SK-N-SH (cell line): ENCODE measurements around the gene SOBP. TPM values are rescaled to one million over a fixed set of nuclear protein-coding genes. Genes with fewer than 3 reads are reported as not detected.

ENCODE experiments used
- CTCF ChIA-PET: fragments of 300-600, 350-600 bp; formaldehyde crosslinking; extraction: SDS; loops from one replicate; lab custom pipeline; 2021; lab: Yijun Ruan, JAX
- POLR2A ChIA-PET: fragments of 350-600 bp; sonication (Branson Sonifier 250); formaldehyde crosslinking; extraction: SDS; loops from one replicate; lab custom pipeline; 2020; ENCODE audit warnings: antibody characterized with exemption, inconsistent platforms; lab: Yijun Ruan, JAX
- DNase-seq: peaks from one replicate; pipeline ENCODE4 v3.0.0; 2012
- H2AFZ ChIP-seq: fragments of 200-600 bp; sonication (generic); 2 replicates; pipeline ENCODE4 v1.8.1; 2016; ENCODE audit warnings: antibody characterized with exemption, mild to moderate bottlenecking, low read depth
- H3F3A ChIP-seq: fragments of 200-600 bp; sonication (generic); replicated peaks from 2 replicates; pipeline ENCODE3; 2016; ENCODE audit warnings: antibody characterized with exemption, mild to moderate bottlenecking; ENCODE audit not compliant: insufficient read depth
- H3K27ac ChIP-seq, 2 experiments: fragments of 200-500 bp in 1 of 2; fragments of 200-600 bp in 1 of 2; sonication (Bioruptor generic) in 1 of 2; sonication (generic), shearing (Covaris generic) in 1 of 2; 2 replicates each; pipeline versions ENCODE4 v1.5.1 to v1.6.1; 2014 to 2016; ENCODE audit warnings: low read depth in 2 of 2, inconsistent platforms in 1 of 2, low read length in 1 of 2, mild to moderate bottlenecking in 1 of 2, mixed read lengths in 1 of 2
- H3K27me3 ChIP-seq: fragments of 200-600 bp; sonication (generic), shearing (Covaris generic); 2 replicates; pipeline ENCODE4 v1.6.1; 2016; ENCODE audit warnings: mixed run types; ENCODE audit not compliant: insufficient read depth
- H3K36me3 ChIP-seq, 2 experiments: fragments of 200-500 bp in 1 of 2; fragments of 200-600 bp in 1 of 2; sonication (Bioruptor generic) in 1 of 2; sonication (generic) in 1 of 2; replicated peaks in 1 of 2; 2 replicates each; pipeline versions ENCODE3 to v1.5.1; 2014 to 2016; ENCODE audit warnings: low read length in 1 of 2, mild to moderate bottlenecking in 1 of 2; ENCODE audit not compliant: insufficient read depth in 2 of 2, control insufficient read depth in 1 of 2
- H3K4me1 ChIP-seq, 2 experiments: fragments of 200-500 bp in 1 of 2; fragments of 200-600 bp in 1 of 2; sonication (Bioruptor generic) in 1 of 2; sonication (generic), shearing (Covaris generic) in 1 of 2; 2 replicates each; pipeline versions ENCODE4 v1.5.1 to v1.6.1; 2014 to 2016; ENCODE audit warnings: low read depth in 1 of 2, low read length in 1 of 2, mixed run types in 1 of 2; ENCODE audit not compliant: insufficient read depth in 2 of 2, control insufficient read depth in 1 of 2
- H3K4me2 ChIP-seq: fragments of 200-600 bp; sonication (generic), shearing (Covaris generic); 2 replicates; pipeline ENCODE4 v1.6.1; 2017; ENCODE audit warnings: mixed run types
- H3K4me3 ChIP-seq, 2 experiments: fragments of 200-500 bp in 1 of 2; fragments of 200-600 bp in 1 of 2; sonication (Bioruptor generic) in 1 of 2; sonication (generic), shearing (Covaris generic) in 1 of 2; 2 replicates each; pipeline versions ENCODE4 v1.5.1 to v1.8.1; 2014 to 2016; ENCODE audit warnings: low read depth in 2 of 2, inconsistent platforms in 1 of 2, low read length in 1 of 2, mild to moderate bottlenecking in 1 of 2, mixed read lengths in 1 of 2, moderate library complexity in 1 of 2
- H3K79me2 ChIP-seq: fragments of 200-600 bp; sonication (generic); 2 replicates; pipeline ENCODE4 v1.8.1; 2017; ENCODE audit warnings: mild to moderate bottlenecking; ENCODE audit not compliant: insufficient read depth
- H3K9ac ChIP-seq: fragments of 200-600 bp; sonication (generic); 2 replicates; pipeline ENCODE4 v1.6.1; 2017; ENCODE audit warnings: mixed run types
- H3K9me2 ChIP-seq: fragments of 200-600 bp; sonication (generic); 2 replicates; pipeline ENCODE4 v1.6.1; 2017; ENCODE audit warnings: mixed run types
- H3K9me3 ChIP-seq: fragments of 200-600 bp; sonication (generic); 2 replicates; pipeline ENCODE4 v1.6.1; 2017; ENCODE audit warnings: mixed run types, mild to moderate bottlenecking, moderate library complexity
- H4K20me1 ChIP-seq: fragments of 200-600 bp; sonication (generic); 2 replicates; pipeline ENCODE4 v1.6.1; 2017; ENCODE audit warnings: mild to moderate bottlenecking, mixed run types; ENCODE audit not compliant: insufficient read depth
- CHD2 ChIP-seq: fragments of 150-350 bp; IDR thresholded peaks from 2 replicates; pipeline ENCODE4 v1.6.1; 2018; ENCODE audit warnings: low read length; ENCODE audit not compliant: partially characterized antibody
- ELF1 ChIP-seq: IDR thresholded peaks from 2 replicates; pipeline ENCODE4 v1.4.0; 2012
- EZH2phosphoT487 ChIP-seq: fragments of 200-600 bp; sonication (generic); IDR thresholded peaks from 2 replicates; pipeline ENCODE4 v1.6.1; 2017; ENCODE audit warnings: low read depth, mixed run types, mild to moderate bottlenecking, antibody characterized with exemption, moderate library complexity, borderline replicate concordance
- FOXJ3 ChIP-seq: sonication (generic); formaldehyde crosslinking; IDR thresholded peaks from 2 replicates; pipeline ENCODE4 v1.5.1; 2020; ENCODE audit warnings: mild to moderate bottlenecking, missing genetic modification reagents
- GABPA ChIP-seq: IDR thresholded peaks from 2 replicates; pipeline ENCODE4 v1.4.0; 2012; ENCODE audit warnings: low read depth, mild to moderate bottlenecking
- GATA2 ChIP-seq: sonication (generic); formaldehyde crosslinking; IDR thresholded peaks from 2 replicates; pipeline ENCODE4 v1.5.0; 2020; ENCODE audit warnings: mild to moderate bottlenecking, missing genetic modification reagents
- JUND ChIP-seq: IDR thresholded peaks from 2 replicates; pipeline ENCODE4 v1.4.0; 2012
- MXI1 ChIP-seq: IDR thresholded peaks from 2 replicates; pipeline ENCODE4 v1.6.1; 2012; ENCODE audit warnings: mild to moderate bottlenecking, low read depth, low read length, improper control_type of control experiment
- NFIC ChIP-seq: IDR thresholded peaks from 2 replicates; pipeline ENCODE4 v1.4.0; 2012; ENCODE audit warnings: borderline replicate concordance
- RAD21 ChIP-seq: IDR thresholded peaks from 2 replicates; pipeline ENCODE4 v1.6.1; 2012; ENCODE audit warnings: mild to moderate bottlenecking, low read length
- SMC3 ChIP-seq: IDR thresholded peaks from 2 replicates; pipeline ENCODE4 v1.6.1; 2012; ENCODE audit warnings: low read depth, low read length, improper control_type of control experiment
- TCF12 ChIP-seq: IDR thresholded peaks from 2 replicates; pipeline ENCODE4 v1.4.0; 2012
- WGBS: methylation state at CpG from one replicate; pipeline ENCODE4 v1.1.6; 2017; ENCODE audit warnings: low lambda C conversion rate; 5-methylcytosine and 5-hydroxymethylcytosine counted together
- polyA plus RNA-seq, 3 experiments: library from polyadenylated mRNA; depleted of rRNA; stranded (reverse); fragments of >200 nt; gene quantifications; 2 replicates each; pipeline ENCODE4 v1.2.3, GENCODE V29; 2012
- TF ChIP-seq, protein P1 (sequence below): IDR thresholded peaks from 2 replicates; pipeline ENCODE4 v1.6.1; 2012; ENCODE audit warnings: mild to moderate bottlenecking, low read depth, low read length, moderate library complexity
- TF ChIP-seq, protein P2 (sequence below): fragments of 150-350 bp; IDR thresholded peaks from 2 replicates; pipeline ENCODE4 v1.6.1; 2017; ENCODE audit warnings: antibody characterized with exemption, low read length, low read depth, borderline replicate concordance
- TF ChIP-seq, protein P3 (sequence below): fragments of 150-350 bp; IDR thresholded peaks from 2 replicates; pipeline ENCODE4 v1.6.1; 2016; ENCODE audit warnings: mild to moderate bottlenecking, low read depth, low read length
- TF ChIP-seq, protein P4 (sequence below): IDR thresholded peaks from 2 replicates; pipeline ENCODE4 v1.4.0; 2012; ENCODE audit warnings: low read depth, borderline replicate concordance
- TF ChIP-seq, protein P5 (sequence below): IDR thresholded peaks from 2 replicates; pipeline ENCODE4; 2012

SOBP gene
- polyA plus RNA-seq, 1 of the 3 experiments (the other 2 are of a cell fraction), result 0.61 TPM

DNA sequence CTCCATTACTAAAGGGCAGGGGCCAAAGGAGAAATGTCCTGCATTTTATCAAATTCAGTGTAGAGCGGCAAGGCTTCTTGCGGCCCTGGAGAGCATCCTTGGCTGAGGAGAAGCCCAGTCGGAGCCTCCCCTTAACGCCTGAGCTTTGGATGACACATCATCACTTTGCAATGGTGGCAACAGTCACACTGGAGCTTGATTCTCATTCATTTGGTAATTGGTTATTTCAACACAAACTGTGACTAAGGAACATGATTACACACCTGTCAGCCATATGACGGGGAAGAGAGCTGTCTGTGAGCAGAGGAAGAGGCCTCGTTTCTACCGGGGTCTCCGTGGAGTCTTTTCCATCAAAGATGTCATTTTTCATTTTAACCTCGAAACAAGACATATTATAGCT is 81.4 kb downstream of the SOBP start:
- CTCF ChIA-PET, result interaction anchor here (0.8 to 1.5 kb wide), 2 partner anchors 16 to 84 kb away, joined by 3 to 4 read pairs; no protein-coding TSS in a partner anchor
- Histone ChIP-seq H3K4me3 (no peak overlapping the region), H3K4me2 (no peak overlapping the region), H3K4me1 (peaks cover 0 to 24% of the 10 kb centered on the region in 2 experiments; a peak in 1 of 4 replicates), H3K9me3 (no peaks in the 10 kb centered on the region), H3K27ac (no peak overlapping the region)
- WGBS, result 83% methylated on average over 9 of the region's 9 CpGs
- no peak for TF ChIP-seq NFIC
- no peak for TF ChIP-seq SMC3
- TF ChIP-seq GABPA, result no peak
- no peak for TF ChIP-seq EZH2phosphoT487
- no peak for TF ChIP-seq GATA2 (CRISPR knock-in tag)
- TF ChIP-seq JUND, result no peak
- no peak for TF ChIP-seq MXI1
- TF ChIP-seq, protein P1, sequence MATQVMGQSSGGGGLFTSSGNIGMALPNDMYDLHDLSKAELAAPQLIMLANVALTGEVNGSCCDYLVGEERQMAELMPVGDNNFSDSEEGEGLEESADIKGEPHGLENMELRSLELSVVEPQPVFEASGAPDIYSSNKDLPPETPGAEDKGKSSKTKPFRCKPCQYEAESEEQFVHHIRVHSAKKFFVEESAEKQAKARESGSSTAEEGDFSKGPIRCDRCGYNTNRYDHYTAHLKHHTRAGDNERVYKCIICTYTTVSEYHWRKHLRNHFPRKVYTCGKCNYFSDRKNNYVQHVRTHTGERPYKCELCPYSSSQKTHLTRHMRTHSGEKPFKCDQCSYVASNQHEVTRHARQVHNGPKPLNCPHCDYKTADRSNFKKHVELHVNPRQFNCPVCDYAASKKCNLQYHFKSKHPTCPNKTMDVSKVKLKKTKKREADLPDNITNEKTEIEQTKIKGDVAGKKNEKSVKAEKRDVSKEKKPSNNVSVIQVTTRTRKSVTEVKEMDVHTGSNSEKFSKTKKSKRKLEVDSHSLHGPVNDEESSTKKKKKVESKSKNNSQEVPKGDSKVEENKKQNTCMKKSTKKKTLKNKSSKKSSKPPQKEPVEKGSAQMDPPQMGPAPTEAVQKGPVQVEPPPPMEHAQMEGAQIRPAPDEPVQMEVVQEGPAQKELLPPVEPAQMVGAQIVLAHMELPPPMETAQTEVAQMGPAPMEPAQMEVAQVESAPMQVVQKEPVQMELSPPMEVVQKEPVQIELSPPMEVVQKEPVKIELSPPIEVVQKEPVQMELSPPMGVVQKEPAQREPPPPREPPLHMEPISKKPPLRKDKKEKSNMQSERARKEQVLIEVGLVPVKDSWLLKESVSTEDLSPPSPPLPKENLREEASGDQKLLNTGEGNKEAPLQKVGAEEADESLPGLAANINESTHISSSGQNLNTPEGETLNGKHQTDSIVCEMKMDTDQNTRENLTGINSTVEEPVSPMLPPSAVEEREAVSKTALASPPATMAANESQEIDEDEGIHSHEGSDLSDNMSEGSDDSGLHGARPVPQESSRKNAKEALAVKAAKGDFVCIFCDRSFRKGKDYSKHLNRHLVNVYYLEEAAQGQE, result no peak
- TF ChIP-seq TCF12, result no peak
- no peak for TF ChIP-seq FOXJ3 (CRISPR knock-in tag)
- TF ChIP-seq, all 33 proteins: peak for 0
- POLR2A ChIA-PET, result no interaction called here
- no peaks in the 10 kb centered on the region for H3K79me2 ChIP-seq
- no peak overlapping the region for H3K9ac ChIP-seq
- no peak for DNase-seq
- H3K36me3 ChIP-seq, result no peaks in the 10 kb centered on the region
- H3K27me3 ChIP-seq, result no peaks in the 10 kb centered on the region
- no peaks in the 10 kb centered on the region for H3F3A ChIP-seq
- H3K9me2 ChIP-seq, result no peaks in the 10 kb centered on the region
- no peak overlapping the region for H2AFZ ChIP-seq
- H4K20me1 ChIP-seq, result no peaks in the 10 kb centered on the region

DNA sequence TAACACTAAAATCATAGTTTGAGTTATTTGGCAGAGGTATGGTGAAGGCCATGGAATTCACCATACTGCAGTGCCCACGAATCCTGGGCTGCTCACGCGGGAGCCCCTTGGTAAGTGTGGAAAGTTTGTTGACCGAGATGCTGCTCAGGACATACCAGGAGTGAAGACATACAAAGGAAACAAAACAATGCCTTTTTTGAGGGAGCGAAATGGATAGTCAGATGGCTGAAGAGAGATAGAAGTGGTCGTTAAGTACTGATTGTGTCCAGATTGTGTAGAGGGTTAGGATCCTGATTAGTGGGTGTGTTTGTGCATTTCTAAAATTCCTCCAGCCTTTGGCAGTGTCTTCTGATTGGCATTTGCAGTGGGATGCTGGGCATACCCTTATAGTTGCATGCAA is 83.0 kb downstream of the SOBP start:
- H3K9me3 ChIP-seq, result no peaks in the 10 kb centered on the region
- ChIA-PET CTCF (no interaction called here), POLR2A (no interaction called here)
- H3K4me2 ChIP-seq, result no peak overlapping the region
- no peaks in the 10 kb centered on the region for H3K9me2 ChIP-seq
- no peak overlapping the region; a peak in 1 of 4 replicates for H3K27ac ChIP-seq
- no peak overlapping the region for H3K9ac ChIP-seq
- H4K20me1 ChIP-seq, result no peaks in the 10 kb centered on the region
- DNase-seq, result no peak
- TF ChIP-seq, protein P2, sequence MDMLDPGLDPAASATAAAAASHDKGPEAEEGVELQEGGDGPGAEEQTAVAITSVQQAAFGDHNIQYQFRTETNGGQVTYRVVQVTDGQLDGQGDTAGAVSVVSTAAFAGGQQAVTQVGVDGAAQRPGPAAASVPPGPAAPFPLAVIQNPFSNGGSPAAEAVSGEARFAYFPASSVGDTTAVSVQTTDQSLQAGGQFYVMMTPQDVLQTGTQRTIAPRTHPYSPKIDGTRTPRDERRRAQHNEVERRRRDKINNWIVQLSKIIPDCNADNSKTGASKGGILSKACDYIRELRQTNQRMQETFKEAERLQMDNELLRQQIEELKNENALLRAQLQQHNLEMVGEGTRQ, result no peak
- TF ChIP-seq EZH2phosphoT487 (no peak), RAD21 (no peak), CHD2 (no peak), ELF1 (no peak), NFIC (no peak), JUND (no peak), TCF12 (no peak), SMC3 (no peak)
- TF ChIP-seq, protein P3, sequence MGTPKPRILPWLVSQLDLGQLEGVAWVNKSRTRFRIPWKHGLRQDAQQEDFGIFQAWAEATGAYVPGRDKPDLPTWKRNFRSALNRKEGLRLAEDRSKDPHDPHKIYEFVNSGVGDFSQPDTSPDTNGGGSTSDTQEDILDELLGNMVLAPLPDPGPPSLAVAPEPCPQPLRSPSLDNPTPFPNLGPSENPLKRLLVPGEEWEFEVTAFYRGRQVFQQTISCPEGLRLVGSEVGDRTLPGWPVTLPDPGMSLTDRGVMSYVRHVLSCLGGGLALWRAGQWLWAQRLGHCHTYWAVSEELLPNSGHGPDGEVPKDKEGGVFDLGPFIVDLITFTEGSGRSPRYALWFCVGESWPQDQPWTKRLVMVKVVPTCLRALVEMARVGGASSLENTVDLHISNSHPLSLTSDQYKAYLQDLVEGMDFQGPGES, result no peak
- TF ChIP-seq, protein P4, sequence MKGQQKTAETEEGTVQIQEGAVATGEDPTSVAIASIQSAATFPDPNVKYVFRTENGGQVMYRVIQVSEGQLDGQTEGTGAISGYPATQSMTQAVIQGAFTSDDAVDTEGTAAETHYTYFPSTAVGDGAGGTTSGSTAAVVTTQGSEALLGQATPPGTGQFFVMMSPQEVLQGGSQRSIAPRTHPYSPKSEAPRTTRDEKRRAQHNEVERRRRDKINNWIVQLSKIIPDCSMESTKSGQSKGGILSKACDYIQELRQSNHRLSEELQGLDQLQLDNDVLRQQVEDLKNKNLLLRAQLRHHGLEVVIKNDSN, result no peak
- TF ChIP-seq, protein P5, sequence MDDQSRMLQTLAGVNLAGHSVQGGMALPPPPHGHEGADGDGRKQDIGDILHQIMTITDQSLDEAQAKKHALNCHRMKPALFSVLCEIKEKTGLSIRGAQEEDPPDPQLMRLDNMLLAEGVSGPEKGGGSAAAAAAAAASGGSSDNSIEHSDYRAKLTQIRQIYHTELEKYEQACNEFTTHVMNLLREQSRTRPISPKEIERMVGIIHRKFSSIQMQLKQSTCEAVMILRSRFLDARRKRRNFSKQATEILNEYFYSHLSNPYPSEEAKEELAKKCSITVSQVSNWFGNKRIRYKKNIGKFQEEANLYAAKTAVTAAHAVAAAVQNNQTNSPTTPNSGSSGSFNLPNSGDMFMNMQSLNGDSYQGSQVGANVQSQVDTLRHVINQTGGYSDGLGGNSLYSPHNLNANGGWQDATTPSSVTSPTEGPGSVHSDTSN, result no peak
- H3K4me3 ChIP-seq, result no peak overlapping the region
- no peaks in the 10 kb centered on the region for H3K36me3 ChIP-seq
- H3K79me2 ChIP-seq, result no peaks in the 10 kb centered on the region
- no peaks in the 10 kb centered on the region for H3K27me3 ChIP-seq
- 67% methylated on average over 6 of the region's 6 CpGs for WGBS
- peaks cover 0 to 28% of the 10 kb centered on the region in 2 experiments; a peak in 1 of 4 replicates for H3K4me1 ChIP-seq
- H2AFZ ChIP-seq, result no peak overlapping the region
- H3F3A ChIP-seq, result no peaks in the 10 kb centered on the region
